ENCODE data around the gene PTCH2.
"Not testable (repeated sequence)": the region's sequence is repeated elsewhere in the genome, so short reads cannot be mapped to it uniquely, and the experiment has no call there.

Gene PTCH2

GRCh38 chr1:44835738-44836675 is 7.0 kb downstream of the PTCH2 start:
- DNase-seq: peak; percentile 68

DNA sequence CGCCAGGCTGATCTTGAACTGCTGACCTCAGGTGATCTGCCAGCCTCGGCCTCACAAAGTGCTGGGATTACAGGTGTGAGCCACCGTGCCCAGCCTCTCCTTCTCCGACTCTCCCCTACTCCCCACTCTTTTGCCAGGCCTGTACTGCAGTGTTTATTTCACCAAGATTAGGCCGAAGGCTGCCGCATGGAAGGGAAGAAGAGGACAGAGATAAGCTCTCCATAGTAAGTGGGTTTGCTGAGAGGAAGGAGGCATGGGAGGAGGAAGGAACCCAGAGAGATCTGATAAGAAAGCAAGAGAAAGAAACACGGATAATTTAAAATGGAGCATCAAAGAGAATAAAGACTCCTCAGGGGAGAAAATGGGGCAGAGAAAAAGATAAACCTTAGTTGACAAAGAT is 8.7 kb downstream of the PTCH2 start:
- DNase-seq: no peak

DNA sequence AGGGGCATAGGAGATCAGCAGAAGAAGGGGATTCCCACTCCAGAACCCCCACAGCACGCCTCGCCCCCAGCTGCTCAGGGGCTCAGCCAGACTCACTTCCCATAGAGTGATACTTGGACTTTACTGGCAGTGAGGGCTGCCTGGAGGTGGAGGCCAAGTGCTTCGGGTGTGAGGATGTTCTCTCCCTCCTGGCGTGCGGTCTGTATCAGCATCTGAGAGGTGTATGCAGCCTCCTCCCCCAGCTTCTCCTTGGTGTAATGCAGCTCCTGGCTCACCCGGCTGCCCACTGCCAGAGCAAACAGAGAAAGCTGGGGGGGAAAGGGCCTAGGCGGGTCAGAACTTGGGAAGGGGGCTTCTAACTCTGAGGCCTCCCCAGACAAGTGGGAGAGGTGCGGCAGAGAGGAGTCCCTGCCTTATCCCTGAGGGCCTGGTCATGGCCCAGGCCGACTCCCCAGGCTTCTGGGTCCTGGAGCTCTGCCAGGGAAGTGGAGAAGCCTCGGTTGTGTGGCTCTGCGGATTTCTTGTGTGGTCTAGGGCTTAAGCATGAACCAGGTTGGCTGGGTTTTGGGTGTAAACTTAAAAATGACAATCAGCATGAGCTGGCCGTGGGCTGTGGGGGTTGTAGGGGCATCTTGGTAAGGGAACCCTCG is 10.9 kb downstream of the PTCH2 start:
- DNase-seq: no peak

DNA sequence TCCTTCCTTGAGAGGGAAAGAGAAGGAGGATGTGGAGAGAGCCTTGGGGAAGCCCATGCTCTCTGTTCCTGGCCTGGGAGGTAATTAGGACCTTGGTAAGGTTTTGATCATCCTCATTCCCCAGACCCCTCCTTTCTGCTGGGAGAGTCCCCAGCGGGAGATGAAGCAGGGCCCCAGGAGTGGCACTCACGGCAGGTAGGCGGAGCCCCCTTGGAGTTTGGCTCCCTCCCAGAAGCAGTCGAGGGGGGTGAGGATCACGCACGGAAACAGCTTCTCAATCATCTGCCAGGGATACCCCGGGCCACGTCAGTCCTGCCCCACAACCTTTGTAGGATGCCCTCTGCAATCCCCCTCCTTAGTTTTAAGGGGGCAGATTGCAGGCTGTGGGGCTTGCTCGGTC is 11.5 kb downstream of the PTCH2 start:
- peak; percentile 36 for DNase-seq

DNA sequence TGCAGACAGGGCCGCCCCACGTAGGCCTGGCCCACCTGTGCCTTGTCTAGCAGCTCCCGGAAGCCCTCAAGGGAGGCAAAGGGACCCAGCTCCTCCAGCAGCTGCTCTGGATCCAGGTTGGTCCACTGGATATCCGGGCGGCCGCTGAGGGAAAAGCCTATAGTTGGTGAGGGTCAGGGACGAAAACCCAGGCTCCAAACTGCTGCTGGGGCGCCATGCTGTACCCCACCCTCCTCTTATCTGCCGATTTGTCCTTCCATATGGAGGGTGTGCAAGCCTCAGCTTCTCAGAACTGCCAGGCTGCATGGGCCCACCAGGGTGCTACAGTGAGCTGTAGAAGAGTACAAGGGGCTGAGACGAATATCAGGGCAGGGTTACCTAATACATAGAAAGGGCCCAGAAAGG is 12.2 kb downstream of the PTCH2 start:
- no peak for DNase-seq

DNA sequence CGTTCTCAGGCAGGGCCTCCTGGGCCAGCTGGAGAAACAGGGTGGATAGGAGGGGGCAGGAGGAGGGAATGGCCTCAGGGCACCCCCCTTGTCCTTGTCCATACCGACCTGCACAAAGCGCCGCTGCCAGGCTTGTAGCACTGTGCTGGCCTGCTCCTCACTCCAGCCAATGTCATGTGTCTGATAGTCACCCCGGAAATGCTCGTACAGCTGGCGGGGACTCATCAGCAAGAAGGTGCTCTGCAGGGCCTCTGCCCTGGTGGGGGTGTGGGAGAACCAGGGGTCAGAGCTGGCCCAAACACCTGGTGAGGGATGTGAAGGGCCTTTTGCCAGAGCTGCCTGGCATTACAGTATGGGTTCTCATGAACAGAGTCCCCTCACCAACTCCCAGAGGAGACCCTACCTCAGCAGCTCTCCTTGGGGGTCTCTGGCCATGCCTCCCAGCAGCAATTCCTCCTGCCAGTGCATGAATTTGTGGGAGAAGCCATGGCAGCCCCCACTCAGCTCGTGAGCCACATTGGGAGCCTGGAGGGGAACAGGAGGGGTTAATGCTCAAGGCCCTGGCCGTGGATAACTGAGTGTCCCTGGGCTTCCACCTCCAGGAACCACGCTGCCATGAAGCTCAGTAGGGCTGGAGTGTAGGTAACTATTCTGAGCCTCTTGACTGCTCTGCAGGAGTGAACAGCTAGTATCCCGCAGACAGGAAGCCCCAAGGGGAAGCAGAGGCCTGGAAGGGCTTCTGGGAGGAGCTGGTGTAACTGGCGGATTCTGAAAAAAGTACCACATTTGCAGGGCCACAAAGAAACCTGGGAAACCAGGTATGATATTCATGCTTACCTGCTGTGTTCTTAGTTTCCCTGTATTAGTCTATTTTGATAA is 13.3 kb downstream of the PTCH2 start:
- DNase-seq: no peak

GRCh38 chr1:44828841-44829440 is 14.1 kb downstream of the PTCH2 start:
- no peak for DNase-seq

GRCh38 chr1:44828003-44828651 is 14.9 kb downstream of the PTCH2 start:
- DNase-seq: no peak

- no peak for DNase-seq
Measured at GRCh38 chr1:44827197-44828002, 15.7 kb downstream of the PTCH2 start.

- no peak for DNase-seq
Measured at GRCh38 chr1:44826375-44827196, 16.5 kb downstream of the PTCH2 start.

DNA sequence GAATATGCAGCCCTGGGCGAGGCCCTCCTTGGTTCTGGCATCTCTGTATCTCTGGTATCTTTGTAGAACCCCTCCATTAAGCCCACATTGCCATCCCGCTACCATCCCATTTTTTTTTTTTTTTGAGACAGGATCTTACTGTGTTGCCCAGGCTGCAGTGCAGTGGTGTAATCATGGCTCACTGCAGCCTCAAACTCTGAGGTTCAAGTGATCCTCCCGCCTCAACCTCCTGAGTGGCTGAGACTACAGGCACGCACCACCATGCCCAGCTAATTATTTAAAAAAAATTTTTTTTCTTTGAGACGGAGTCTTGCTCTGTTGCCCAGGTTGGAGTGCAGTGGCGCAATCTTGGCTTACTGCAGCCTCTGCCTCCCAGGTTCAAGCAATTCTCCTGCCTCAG is 18.7 kb downstream of the PTCH2 start:
- DNase-seq: not testable (repeated sequence)

- DNase-seq: no peak
Measured at GRCh38 chr1:44822981-44823451, 20.0 kb downstream of the PTCH2 start.

DNA sequence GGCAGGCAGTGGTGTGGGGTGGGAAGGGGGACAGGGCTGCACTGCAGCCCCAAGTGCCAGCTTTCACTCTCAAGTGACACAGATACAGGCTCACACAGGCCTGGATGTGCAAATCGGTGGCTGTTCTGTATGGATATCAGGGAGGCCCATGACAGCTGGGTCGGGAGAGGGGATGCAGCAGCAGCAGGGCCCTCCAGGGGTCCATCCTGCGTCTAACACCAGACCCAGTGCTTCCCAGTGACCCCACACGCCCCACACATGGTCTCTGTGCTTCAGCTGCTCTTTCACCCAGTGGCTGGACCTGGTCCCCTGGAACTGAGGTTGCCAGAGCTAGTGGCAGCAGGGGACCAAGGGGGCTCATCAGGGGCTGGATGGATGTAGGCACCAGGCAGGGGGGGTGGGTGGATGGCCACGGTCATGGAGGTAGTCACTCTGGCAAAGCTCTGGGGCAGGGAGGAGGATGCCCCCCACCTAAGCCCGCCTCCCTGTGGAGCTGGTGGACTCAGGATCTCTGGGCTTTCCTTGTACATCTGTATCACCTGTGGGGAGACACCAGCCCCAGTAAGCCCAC is 20.8 kb downstream of the PTCH2 start:
- no peak for DNase-seq

GRCh38 chr1:44821240-44821715 is 21.8 kb downstream of the PTCH2 start:
- DNase-seq: no peak

DNA sequence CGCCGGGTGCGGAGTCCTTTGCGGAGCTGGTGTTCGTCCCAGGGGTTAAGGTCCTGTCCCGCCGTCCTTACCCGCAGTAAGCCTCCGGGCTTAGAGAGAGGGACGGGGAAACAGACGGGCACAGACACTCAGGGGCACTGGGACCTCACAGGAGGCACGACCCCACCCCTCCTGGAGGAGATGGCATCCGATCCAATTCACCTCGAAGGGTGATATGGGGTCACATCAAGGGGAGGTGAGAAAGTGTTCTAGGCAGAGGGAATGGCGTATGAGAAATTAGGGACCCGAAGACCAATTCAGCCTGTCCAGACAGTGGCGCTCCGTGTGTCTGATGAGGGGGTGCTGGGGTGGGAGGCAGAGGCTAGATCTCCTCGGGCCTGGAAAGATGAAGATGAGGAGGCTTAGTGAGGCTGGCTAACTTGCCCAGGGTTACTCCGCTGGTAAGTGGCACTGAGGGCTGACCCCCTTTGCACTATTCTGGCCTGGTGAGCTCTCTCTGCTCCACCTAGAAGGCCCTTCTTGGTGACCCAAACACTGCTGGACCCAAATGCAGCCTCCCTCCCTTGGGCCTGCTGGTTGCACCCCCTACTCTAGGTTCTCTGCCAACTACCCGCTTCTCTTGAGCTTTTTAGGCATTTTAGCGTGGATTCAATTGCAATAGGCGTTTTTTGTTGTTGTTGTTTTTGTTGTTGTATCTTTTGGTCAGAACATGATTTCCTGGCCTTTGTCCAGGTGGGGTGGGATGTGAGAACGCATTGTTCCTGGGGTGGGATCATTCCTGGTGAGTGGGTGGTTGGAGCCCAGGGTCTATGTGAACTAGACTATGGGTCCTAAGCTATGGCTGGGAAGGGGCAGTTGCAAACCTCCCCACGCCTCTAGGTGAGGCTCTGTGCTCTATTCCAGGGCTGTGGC is 22.5 kb downstream of the PTCH2 start:
- no peak for DNase-seq

DNA sequence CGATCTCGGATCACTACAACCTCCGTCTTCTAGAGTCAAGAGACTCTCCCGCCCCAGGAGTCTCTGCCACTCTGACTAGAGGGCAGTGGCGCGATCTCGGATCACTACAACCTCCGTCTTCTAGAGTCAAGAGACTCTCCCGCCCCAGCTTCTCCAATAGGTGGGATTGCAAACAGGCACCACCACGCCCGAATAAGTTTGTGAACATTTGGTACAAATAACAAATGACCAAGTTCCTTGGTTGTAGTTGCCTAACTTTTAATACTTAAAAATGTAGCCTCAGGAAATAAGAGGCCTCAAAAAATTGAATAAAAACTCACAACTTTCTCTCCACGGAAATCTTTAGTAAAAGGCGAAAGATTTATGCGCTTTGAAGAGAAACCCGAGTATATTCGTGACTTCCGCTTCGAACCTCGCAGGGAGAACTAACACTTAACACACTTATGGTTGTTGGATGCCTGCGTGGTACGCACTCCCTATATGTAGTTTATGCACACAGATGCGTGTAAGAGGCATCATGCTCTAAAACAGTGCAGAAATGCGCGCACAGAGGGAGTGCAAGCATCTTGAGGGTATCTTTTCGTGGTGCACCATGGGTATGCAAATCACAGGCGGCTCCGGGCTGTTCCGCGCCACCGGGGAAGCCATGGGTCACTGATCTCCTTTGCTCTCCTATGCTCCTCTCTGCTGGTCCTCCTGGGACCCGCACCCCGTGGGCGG is 23.3 kb downstream of the PTCH2 start:
- peak; percentile 57 for DNase-seq

DNA sequence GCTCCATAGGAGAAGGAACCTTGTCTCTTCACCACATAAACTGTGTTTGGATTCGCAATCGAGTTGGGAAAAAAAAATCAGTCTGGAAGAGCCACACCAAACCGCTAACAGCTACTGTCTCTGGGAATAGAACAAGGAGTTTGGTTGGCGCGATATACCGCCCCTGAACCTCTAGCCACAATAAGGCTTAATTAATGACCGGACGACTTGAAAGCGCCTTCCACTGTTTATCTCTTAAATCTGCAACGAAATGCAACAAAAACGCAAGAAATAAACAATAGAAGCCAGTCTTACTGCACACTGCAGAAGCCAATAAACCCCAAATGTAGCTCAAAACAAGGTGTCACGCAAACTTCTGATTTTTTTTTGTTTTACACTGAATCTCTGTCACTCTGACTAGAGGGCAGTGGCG is 23.9 kb downstream of the PTCH2 start:
- no peak for DNase-seq
